GM23338 (cell line): ENCODE results near the gene FSD1. TPM values are rescaled to one million over a fixed set of nuclear protein-coding genes. Genes with fewer than 3 reads are reported as not detected.

Experiments used
- ATAC-seq: fragments of 200-7000 bp; cut with Tn5 transposase; 3 replicates; pipeline ENCODE4 v1.9.1; 2020
- DNase-seq: peaks from one replicate; pipeline ENCODE4 v3.0.0-alpha.2; 2015; ENCODE audit warnings: low spot score
- H2AFZ ChIP-seq: fragments of 200-600 bp; sonication (generic); 2 replicates; pipeline ENCODE4 v1.8.0; 2016; ENCODE audit warnings: antibody characterized with exemption, mild to moderate bottlenecking, moderate library complexity
- H3F3A ChIP-seq: fragments of 200-600 bp; sonication (generic); replicated peaks from 2 replicates; pipeline ENCODE4 v1.8.0; 2017; ENCODE audit warnings: antibody characterized with exemption, mixed run types, low read depth
- H3K27ac ChIP-seq: fragments of 200-600 bp; sonication (generic); 2 replicates; pipeline ENCODE4 v1.6.1; 2016; ENCODE audit warnings: low read depth
- H3K27me3 ChIP-seq: fragments of 200-600 bp; sonication (generic); 2 replicates; pipeline ENCODE4 v1.8.0; 2016; ENCODE audit warnings: mild to moderate bottlenecking, mixed run types, moderate library complexity; ENCODE audit not compliant: insufficient read depth
- H3K36me3 ChIP-seq: fragments of 200-600 bp; sonication (generic); 2 replicates; pipeline ENCODE4 v1.8.0; 2016; ENCODE audit warnings: mild to moderate bottlenecking; ENCODE audit not compliant: insufficient read depth
- H3K4me1 ChIP-seq: fragments of 200-600 bp; sonication (generic); 2 replicates; pipeline ENCODE4 v1.8.0; 2016; ENCODE audit warnings: mild to moderate bottlenecking, moderate library complexity; ENCODE audit not compliant: insufficient read depth
- H3K4me2 ChIP-seq: fragments of 200-600 bp; sonication (generic); 2 replicates; pipeline ENCODE4 v1.7.1; 2017; ENCODE audit warnings: mixed run types
- H3K4me3 ChIP-seq: fragments of 200-600 bp; sonication (generic); 2 replicates; pipeline ENCODE4 v1.6.1; 2016; ENCODE audit warnings: mixed run types
- H3K79me2 ChIP-seq: fragments of 200-600 bp; sonication (generic); replicated peaks from 2 replicates; pipeline ENCODE4 v1.8.0; 2017; ENCODE audit warnings: mild to moderate bottlenecking; ENCODE audit not compliant: insufficient read depth
- H3K9me2 ChIP-seq: fragments of 200-600 bp; sonication (generic); 2 replicates; pipeline ENCODE4 v1.8.0; 2017; ENCODE audit not compliant: insufficient read depth
- H4K20me1 ChIP-seq: fragments of 200-600 bp; sonication (generic); replicated peaks from 2 replicates; pipeline ENCODE4 v1.8.0; 2017; ENCODE audit warnings: mild to moderate bottlenecking; ENCODE audit not compliant: insufficient read depth
- H3K27ac Mint-ChIP-seq: 2 replicates; pipeline ENCODE4 v1.8.0; 2020; ENCODE audit warnings: inconsistent platforms, mild to moderate bottlenecking, moderate library complexity, mixed read lengths
- H3K27me3 Mint-ChIP-seq: 3 replicates; pipeline ENCODE4 v1.8.0; 2022; ENCODE audit warnings: low read depth, mild to moderate bottlenecking, moderate library complexity, mixed read lengths, inconsistent platforms; ENCODE audit not compliant: insufficient read depth, poor library complexity
- H3K36me3 Mint-ChIP-seq: 3 replicates; pipeline ENCODE4 v1.8.0; 2021; ENCODE audit warnings: low read depth, mild to moderate bottlenecking, inconsistent platforms, moderate library complexity, mixed read lengths
- H3K4me1 Mint-ChIP-seq: 3 replicates; pipeline ENCODE4 v1.8.0; 2020; ENCODE audit warnings: mild to moderate bottlenecking, inconsistent platforms, mixed read lengths
- H3K4me3 Mint-ChIP-seq: 3 replicates; pipeline ENCODE4 v1.8.0; 2021; ENCODE audit warnings: moderate library complexity, mild to moderate bottlenecking, inconsistent platforms, mixed read lengths
- H3K9me3 Mint-ChIP-seq: 3 replicates; pipeline ENCODE4 v1.8.0; 2020; ENCODE audit warnings: moderate library complexity, mild to moderate bottlenecking, inconsistent platforms, mixed read lengths
- CREB1 ChIP-seq: fragments of 250-450 bp; sonication (Bioruptor Pico); IDR thresholded peaks from 2 replicates; pipeline ENCODE4 v1.5.0; 2020; ENCODE audit warnings: low read depth, mild to moderate bottlenecking, moderate library complexity
- EZH2 ChIP-seq: fragments of 200-600 bp; sonication (generic); IDR thresholded peaks from one replicate; pipeline ENCODE4 v1.8.0; 2017; ENCODE audit warnings: antibody characterized with exemption, mild to moderate bottlenecking, low read depth; ENCODE audit not compliant: unreplicated experiment
- EZH2phosphoT487 ChIP-seq: fragments of 200-600 bp; sonication (generic); IDR thresholded peaks from one replicate; pipeline ENCODE4 v1.8.1; 2018; ENCODE audit warnings: antibody characterized with exemption; ENCODE audit not compliant: unreplicated experiment
- JUNB ChIP-seq: IDR thresholded peaks from one replicate; pipeline ENCODE4 v1.6.1; 2016; ENCODE audit warnings: antibody characterized with exemption; ENCODE audit not compliant: unreplicated experiment
- NANOG ChIP-seq: IDR thresholded peaks from 2 replicates; pipeline ENCODE4 v1.6.1; 2016; ENCODE audit warnings: antibody characterized with exemption, borderline replicate concordance
- POLR2AphosphoS5 ChIP-seq: IDR thresholded peaks from 2 replicates; pipeline ENCODE4 v1.6.1; 2016; ENCODE audit warnings: antibody characterized with exemption, low read depth
- REST ChIP-seq: IDR thresholded peaks from one replicate; pipeline ENCODE4 v1.6.1; 2018; ENCODE audit warnings: antibody characterized with exemption; ENCODE audit not compliant: unreplicated experiment
- STAT1 ChIP-seq: IDR thresholded peaks from one replicate; pipeline ENCODE4 v1.6.1; 2016; ENCODE audit warnings: antibody characterized with exemption; ENCODE audit not compliant: unreplicated experiment
- ZNF114 ChIP-seq: fragments of 250-450 bp; sonication (Bioruptor Pico); IDR thresholded peaks from 2 replicates; pipeline ENCODE4 v1.5.0; 2020; ENCODE audit warnings: mild to moderate bottlenecking, moderate library complexity
- ZNF331 ChIP-seq: fragments of 250-450 bp; sonication (Bioruptor Pico); IDR thresholded peaks from 2 replicates; pipeline ENCODE4 v1.5.0; 2020; ENCODE audit warnings: low read depth, mild to moderate bottlenecking, moderate library complexity
- ZNF462 ChIP-seq: fragments of 250-450 bp; sonication (Bioruptor Pico); IDR thresholded peaks from 2 replicates; pipeline ENCODE4 v1.5.0; 2020; ENCODE audit warnings: mild to moderate bottlenecking, moderate library complexity
- polyA plus RNA-seq: library from polyadenylated mRNA; unstranded; fragments of >200 nt; fragmentation: Nextera tagmentation; extraction: Ambion mirVana; gene quantifications from 2 replicates; pipeline ENCODE4 v1.2.1, GENCODE V29; 2016
- total RNA-seq: library from RNA; depleted of rRNA; stranded (reverse); fragments of >200 nt; shearing (Covaris generic); gene quantifications from 2 replicates; pipeline ENCODE4 v1.2.3, GENCODE V29; 2014
- TF ChIP-seq, protein P1 (sequence below), 2 experiments: fragments of 200-600 bp in 1 of 2; sonication (generic) in 1 of 2; conservative IDR thresholded peaks; 2 replicates each; pipeline versions ENCODE4 v1.5.1 to v1.6.1; 2016 to 2017; ENCODE audit warnings: antibody characterized with exemption in 2 of 2, low read depth in 2 of 2, mild to moderate bottlenecking in 2 of 2, moderate library complexity in 1 of 2
- TF ChIP-seq, protein P2 (sequence below): IDR thresholded peaks from 2 replicates; pipeline ENCODE4 v1.6.1; 2016; ENCODE audit warnings: antibody characterized with exemption

FSD1 gene
- total and polyA plus RNA-seq, 2 experiments from 2014 or later = 50.7 to 82.9 TPM

DNA sequence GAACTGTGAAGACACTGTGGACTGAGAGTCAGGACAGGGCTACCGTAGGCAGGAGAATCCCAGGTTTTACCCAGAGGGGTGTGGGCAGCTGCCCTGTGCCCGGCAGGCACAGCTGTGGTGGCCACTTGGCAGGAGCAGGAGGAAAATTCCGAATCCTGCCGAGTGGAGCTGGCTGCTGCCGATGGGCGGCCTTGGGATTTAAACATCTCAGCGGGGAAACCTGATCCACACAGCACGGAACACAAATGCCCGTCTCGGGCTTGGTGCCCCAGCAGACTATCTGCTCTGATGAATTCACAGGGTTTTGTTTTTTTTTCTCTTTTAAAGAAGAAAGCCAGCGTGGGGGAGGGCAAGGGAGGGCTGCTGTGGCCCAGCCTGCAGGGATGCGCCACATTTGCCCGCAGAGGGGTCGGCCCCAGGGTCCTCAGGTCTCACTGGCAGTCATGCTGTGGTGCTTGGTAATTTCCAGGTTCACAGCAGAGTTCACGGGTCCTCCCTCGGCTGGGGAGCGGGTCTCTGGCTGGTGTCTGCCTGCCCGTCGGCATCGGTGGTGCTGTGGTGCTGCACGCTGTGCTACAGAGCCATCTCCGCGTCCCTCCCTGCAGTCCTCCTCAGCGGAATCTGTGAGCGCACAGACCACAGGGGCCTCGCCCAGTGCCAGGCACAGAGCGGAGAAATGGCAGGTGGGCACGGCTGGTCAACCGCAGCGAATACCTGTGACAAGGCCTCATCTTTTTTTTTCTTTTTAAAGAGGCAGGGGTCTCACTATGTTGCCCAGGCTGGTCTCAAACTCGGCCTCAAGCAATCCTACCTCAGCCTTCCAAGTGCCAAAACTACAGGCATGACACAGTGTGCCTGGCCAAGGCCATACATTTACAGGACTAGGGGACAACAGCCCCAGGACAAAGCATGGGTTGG is 67.1 kb downstream of the FSD1 start:
- no peak for ATAC-seq
- Histone ChIP-seq H3K4me1 (peaks cover 32% of the 10 kb centered on the region), H3F3A (0 out of 2 replicates have a peak, but pooled peaks cover 13% of the 10 kb centered on the region), H3K36me3 (no peaks in the 10 kb centered on the region), H3K4me3 (no peak overlapping the region), H3K27ac (peak overlapping the region; percentile 39; the same call in 1 of the 2 replicates), H4K20me1 (peaks cover 16% of the 10 kb centered on the region; the same call in 1 of the 2 replicates), H3K79me2 (peaks cover 52% of the 10 kb centered on the region), H3K9me2 (no peaks in the 10 kb centered on the region), H3K27me3 (no peaks in the 10 kb centered on the region), H3K4me2 (no peak overlapping the region), H2AFZ (no peak overlapping the region)
- DNase-seq = no peak
- Mint-ChIP-seq H3K4me1 (peaks cover 43% of the 10 kb centered on the region), H3K27ac (no peak overlapping the region), H3K4me3 (no peak overlapping the region), H3K36me3 (no peaks in the 10 kb centered on the region), H3K27me3 (peaks cover 31% of the 10 kb centered on the region), H3K9me3 (no peaks in the 10 kb centered on the region)
- no peak for TF ChIP-seq JUNB
- TF ChIP-seq ZNF462 (CRISPR knock-in tag) = no peak
- no peak for TF ChIP-seq CREB1 (CRISPR knock-in tag)
- TF ChIP-seq POLR2AphosphoS5 = no peak
- no peak for TF ChIP-seq NANOG
- no peak for TF ChIP-seq ZNF331 (CRISPR knock-in tag)
- TF ChIP-seq STAT1 = no peak
- TF ChIP-seq ZNF114 (CRISPR knock-in tag) = no peak
- TF ChIP-seq, protein P1, sequence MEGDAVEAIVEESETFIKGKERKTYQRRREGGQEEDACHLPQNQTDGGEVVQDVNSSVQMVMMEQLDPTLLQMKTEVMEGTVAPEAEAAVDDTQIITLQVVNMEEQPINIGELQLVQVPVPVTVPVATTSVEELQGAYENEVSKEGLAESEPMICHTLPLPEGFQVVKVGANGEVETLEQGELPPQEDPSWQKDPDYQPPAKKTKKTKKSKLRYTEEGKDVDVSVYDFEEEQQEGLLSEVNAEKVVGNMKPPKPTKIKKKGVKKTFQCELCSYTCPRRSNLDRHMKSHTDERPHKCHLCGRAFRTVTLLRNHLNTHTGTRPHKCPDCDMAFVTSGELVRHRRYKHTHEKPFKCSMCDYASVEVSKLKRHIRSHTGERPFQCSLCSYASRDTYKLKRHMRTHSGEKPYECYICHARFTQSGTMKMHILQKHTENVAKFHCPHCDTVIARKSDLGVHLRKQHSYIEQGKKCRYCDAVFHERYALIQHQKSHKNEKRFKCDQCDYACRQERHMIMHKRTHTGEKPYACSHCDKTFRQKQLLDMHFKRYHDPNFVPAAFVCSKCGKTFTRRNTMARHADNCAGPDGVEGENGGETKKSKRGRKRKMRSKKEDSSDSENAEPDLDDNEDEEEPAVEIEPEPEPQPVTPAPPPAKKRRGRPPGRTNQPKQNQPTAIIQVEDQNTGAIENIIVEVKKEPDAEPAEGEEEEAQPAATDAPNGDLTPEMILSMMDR (conservative IDR thresholded peaks at IDR 0.05; ENCODE audit: low read depth in 2 of 2) = no peak
- no peak for TF ChIP-seq EZH2phosphoT487
- TF ChIP-seq EZH2 = no peak
- TF ChIP-seq, protein P2, sequence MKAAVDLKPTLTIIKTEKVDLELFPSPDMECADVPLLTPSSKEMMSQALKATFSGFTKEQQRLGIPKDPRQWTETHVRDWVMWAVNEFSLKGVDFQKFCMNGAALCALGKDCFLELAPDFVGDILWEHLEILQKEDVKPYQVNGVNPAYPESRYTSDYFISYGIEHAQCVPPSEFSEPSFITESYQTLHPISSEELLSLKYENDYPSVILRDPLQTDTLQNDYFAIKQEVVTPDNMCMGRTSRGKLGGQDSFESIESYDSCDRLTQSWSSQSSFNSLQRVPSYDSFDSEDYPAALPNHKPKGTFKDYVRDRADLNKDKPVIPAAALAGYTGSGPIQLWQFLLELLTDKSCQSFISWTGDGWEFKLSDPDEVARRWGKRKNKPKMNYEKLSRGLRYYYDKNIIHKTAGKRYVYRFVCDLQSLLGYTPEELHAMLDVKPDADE = no peak
- TF ChIP-seq REST = no peak
